ENCODE data around the gene BSPRY.
"Not testable (repeated sequence)": the region's sequence is repeated elsewhere in the genome, so short reads cannot be mapped to it uniquely, and the experiment has no call there.

The BSPRY gene

DNA sequence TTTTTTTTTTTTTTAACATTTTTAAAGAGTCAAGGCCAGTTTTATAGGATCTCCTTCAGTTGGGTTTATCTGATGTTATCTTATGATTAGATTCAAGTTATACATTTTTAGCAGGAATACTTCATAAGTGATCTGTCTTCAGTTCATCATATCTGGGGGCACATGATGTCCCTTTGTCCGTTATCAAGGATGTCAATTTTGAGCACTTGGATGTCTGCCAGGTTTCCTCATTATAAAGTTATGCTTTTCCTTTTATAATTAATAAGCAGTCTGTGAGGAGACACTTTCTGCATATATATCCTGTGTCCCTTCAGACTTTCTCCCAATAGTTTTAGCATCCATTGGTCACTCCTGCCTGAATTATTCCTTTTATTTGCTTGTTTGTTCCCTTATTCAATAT, 15.6 kb downstream of the BSPRY start:
- no peaks in the 10 kb centered on the region for H3K36me3 ChIP-seq (ENCODE audit: low read length)
- TF ChIP-seq, protein P1, sequence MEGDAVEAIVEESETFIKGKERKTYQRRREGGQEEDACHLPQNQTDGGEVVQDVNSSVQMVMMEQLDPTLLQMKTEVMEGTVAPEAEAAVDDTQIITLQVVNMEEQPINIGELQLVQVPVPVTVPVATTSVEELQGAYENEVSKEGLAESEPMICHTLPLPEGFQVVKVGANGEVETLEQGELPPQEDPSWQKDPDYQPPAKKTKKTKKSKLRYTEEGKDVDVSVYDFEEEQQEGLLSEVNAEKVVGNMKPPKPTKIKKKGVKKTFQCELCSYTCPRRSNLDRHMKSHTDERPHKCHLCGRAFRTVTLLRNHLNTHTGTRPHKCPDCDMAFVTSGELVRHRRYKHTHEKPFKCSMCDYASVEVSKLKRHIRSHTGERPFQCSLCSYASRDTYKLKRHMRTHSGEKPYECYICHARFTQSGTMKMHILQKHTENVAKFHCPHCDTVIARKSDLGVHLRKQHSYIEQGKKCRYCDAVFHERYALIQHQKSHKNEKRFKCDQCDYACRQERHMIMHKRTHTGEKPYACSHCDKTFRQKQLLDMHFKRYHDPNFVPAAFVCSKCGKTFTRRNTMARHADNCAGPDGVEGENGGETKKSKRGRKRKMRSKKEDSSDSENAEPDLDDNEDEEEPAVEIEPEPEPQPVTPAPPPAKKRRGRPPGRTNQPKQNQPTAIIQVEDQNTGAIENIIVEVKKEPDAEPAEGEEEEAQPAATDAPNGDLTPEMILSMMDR (IDR thresholded peaks at IDR 0.05; ENCODE audit: insufficient read depth, low read length, poor library complexity, severe bottlenecking) = no peak
- TF ChIP-seq EZH2phosphoT487 (conservative IDR thresholded peaks at IDR 0.05; ENCODE audit: low read length) = no peak

DNA sequence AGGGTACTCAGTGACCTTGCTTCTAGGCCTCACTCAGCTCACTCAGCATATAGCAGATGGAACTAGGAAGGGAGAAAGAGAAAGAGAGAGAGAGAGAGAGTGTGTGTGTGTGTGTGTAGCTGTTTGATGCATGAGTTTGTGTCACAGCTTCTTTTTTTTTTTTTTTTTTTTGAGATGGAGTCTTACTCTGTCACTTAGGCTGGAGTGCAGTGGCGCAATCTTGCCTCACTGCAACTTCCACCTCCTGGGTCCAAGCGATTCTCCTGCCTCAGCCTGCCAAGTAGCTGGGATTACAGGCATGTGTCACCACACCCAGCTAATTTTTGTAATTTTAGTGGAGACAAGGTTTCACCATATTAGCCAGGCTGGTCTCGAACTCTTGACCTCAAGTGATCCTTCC, 16.3 kb downstream of the BSPRY start:
- not testable (repeated sequence) for H3K27me3 ChIP-seq (ENCODE audit: low read length); H3K36me3 ChIP-seq (ENCODE audit: low read length); H2AFZ ChIP-seq (ENCODE audit: low read depth, low read length, severe bottlenecking); H3K79me2 ChIP-seq (ENCODE audit: insufficient read depth, low read length); H3K9me3 ChIP-seq (ENCODE audit: insufficient read depth, low read length); H3K27ac ChIP-seq (ENCODE audit: low read depth, low read length); H3K9me2 ChIP-seq (replicated peaks; ENCODE audit: insufficient read depth, low read length); H3F3A ChIP-seq (ENCODE audit: insufficient read depth); H3K4me2 ChIP-seq (ENCODE audit: low read depth, low read length, poor library complexity, severe bottlenecking); H3K9ac ChIP-seq (ENCODE audit: low read length); H4K20me1 ChIP-seq (ENCODE audit: low read depth, low read length); H3K4me3 ChIP-seq (ENCODE audit: insufficient read depth, low read length, poor library complexity, severe bottlenecking)

More for the DNA sequence above, 15.6 kb downstream of the BSPRY start:
- no peaks in the 10 kb centered on the region for H3K9me3 ChIP-seq (ENCODE audit: insufficient read depth, low read length)
- H3F3A ChIP-seq (ENCODE audit: insufficient read depth) = no peaks in the 10 kb centered on the region
- H3K9me2 ChIP-seq (replicated peaks; ENCODE audit: insufficient read depth, low read length) = no peaks in the 10 kb centered on the region
- H3K9ac ChIP-seq (ENCODE audit: low read length) = no peak overlapping the region
- H2AFZ ChIP-seq (ENCODE audit: low read depth, low read length, severe bottlenecking) = no peak overlapping the region
- no peaks in the 10 kb centered on the region for H4K20me1 ChIP-seq (ENCODE audit: low read depth, low read length)
- no peak overlapping the region for H3K4me3 ChIP-seq (ENCODE audit: insufficient read depth, low read length, poor library complexity, severe bottlenecking)
- no peaks in the 10 kb centered on the region for H3K79me2 ChIP-seq (ENCODE audit: insufficient read depth, low read length)
- no peaks in the 10 kb centered on the region for H3K27me3 ChIP-seq (ENCODE audit: low read length)
- H3K4me2 ChIP-seq (ENCODE audit: low read depth, low read length, poor library complexity, severe bottlenecking) = no peak overlapping the region
- H3K27ac ChIP-seq (ENCODE audit: low read depth, low read length) = no peak overlapping the region

DNA sequence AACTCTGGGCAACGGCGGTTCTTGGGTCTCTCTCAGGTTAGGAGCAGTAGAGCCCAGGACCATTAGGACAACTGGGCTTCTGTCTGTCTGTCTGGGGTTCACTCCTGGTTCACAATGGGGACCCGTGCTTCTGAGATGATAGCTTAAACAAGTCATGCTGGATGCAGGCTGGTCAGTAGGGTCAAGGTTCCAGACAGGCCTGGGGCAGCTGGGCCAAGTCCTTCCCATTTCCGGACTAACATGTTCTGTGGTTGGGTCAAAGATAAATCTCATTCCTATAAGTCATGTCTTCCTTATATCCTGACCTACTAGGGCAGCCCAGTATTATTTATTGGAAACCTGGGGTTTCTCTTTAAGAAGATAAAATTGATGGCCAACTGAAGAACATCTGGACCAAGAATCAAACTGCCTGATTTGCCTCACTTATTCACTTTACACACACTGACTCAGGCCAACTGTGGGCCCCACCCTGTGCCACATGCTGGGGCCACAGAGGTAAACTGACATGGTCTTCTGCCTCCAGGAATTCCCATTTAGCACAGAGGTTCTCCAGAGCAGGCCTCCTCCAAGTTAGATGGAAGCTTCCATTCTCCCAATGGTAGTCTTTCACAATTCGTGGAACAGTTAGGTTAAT, 19.1 kb downstream of the BSPRY start:
- Histone ChIP-seq H3K36me3 (ENCODE audit: low read length) (no peaks in the 10 kb centered on the region), H3K9ac (ENCODE audit: low read length) (no peak overlapping the region), H3K27ac (ENCODE audit: low read depth, low read length) (no peak overlapping the region), H4K20me1 (ENCODE audit: low read depth, low read length) (no peaks in the 10 kb centered on the region), H3K9me2 (replicated peaks; ENCODE audit: insufficient read depth, low read length) (no peaks in the 10 kb centered on the region), H3K27me3 (ENCODE audit: low read length) (no peaks in the 10 kb centered on the region), H2AFZ (ENCODE audit: low read depth, low read length, severe bottlenecking) (no peak overlapping the region), H3K4me3 (ENCODE audit: insufficient read depth, low read length, poor library complexity, severe bottlenecking) (no peak overlapping the region), H3F3A (ENCODE audit: insufficient read depth) (no peaks in the 10 kb centered on the region), H3K79me2 (ENCODE audit: insufficient read depth, low read length) (no peaks in the 10 kb centered on the region), H3K9me3 (ENCODE audit: insufficient read depth, low read length) (no peaks in the 10 kb centered on the region), H3K4me2 (ENCODE audit: low read depth, low read length, poor library complexity, severe bottlenecking) (no peak overlapping the region)
- TF ChIP-seq EZH2phosphoT487 (conservative IDR thresholded peaks at IDR 0.05; ENCODE audit: low read length) = no peak
- TF ChIP-seq, protein P1 (IDR thresholded peaks at IDR 0.05; ENCODE audit: insufficient read depth, low read length, poor library complexity, severe bottlenecking) = no peak

DNA sequence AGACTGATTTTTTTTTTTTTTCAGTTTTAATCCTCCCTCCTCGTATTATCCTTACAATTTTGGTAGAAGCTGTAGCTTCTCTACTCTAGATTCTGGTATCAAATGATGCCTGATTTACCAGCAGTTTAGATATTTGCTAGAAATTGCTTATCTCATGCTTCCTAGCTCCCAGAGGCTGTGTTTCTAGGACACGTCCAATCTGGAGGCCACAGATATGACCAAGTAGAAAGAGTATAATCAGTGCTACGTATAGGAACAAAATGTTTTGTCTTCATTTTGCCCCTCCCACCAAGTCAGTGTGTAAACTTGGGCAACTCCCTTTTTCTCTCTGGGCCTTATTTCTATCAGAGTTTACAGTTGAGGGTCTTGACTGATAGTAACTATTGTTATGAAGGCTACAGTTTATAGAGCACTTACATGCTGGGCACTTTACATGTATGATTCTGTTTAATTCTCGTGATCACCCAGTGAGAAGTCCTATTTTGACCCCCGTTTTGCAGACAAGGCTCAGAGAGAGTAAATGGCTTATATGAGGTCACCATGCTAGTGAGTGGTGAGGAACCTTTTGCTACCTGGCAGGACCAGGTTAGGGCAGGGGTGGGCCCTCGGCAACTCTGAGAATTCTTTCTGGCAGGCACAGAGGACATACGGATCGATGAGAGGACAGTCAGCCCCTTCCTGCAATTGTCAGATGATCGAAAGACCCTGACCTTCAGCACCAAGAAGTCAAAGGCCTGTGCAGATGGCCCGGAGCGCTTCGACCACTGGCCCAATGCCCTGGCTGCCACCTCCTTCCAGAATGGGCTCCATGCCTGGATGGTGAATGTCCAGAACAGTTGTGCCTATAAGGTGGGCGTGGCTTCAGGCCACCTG, 19.9 kb downstream of the BSPRY start:
- no peaks in the 10 kb centered on the region for H3F3A ChIP-seq (ENCODE audit: insufficient read depth)

More for the DNA sequence above, 19.9 kb downstream of the BSPRY start:
- H2AFZ ChIP-seq (ENCODE audit: low read depth, low read length, severe bottlenecking) = no peak overlapping the region
- TF ChIP-seq, protein P1 (IDR thresholded peaks at IDR 0.05; ENCODE audit: insufficient read depth, low read length, poor library complexity, severe bottlenecking) = no peak
- TF ChIP-seq EZH2phosphoT487 (conservative IDR thresholded peaks at IDR 0.05; ENCODE audit: low read length) = no peak
- no peaks in the 10 kb centered on the region for H4K20me1 ChIP-seq (ENCODE audit: low read depth, low read length)
- no peaks in the 10 kb centered on the region for H3K9me3 ChIP-seq (ENCODE audit: insufficient read depth, low read length)
- H3K27me3 ChIP-seq (ENCODE audit: low read length) = no peaks in the 10 kb centered on the region
- no peak overlapping the region for H3K9ac ChIP-seq (ENCODE audit: low read length)
- H3K36me3 ChIP-seq (ENCODE audit: low read length) = no peaks in the 10 kb centered on the region
- no peak overlapping the region for H3K4me2 ChIP-seq (ENCODE audit: low read depth, low read length, poor library complexity, severe bottlenecking)
- H3K4me3 ChIP-seq (ENCODE audit: insufficient read depth, low read length, poor library complexity, severe bottlenecking) = no peak overlapping the region
- no peak overlapping the region for H3K27ac ChIP-seq (ENCODE audit: low read depth, low read length)
- no peaks in the 10 kb centered on the region for H3K79me2 ChIP-seq (ENCODE audit: insufficient read depth, low read length)
- H3K9me2 ChIP-seq (replicated peaks; ENCODE audit: insufficient read depth, low read length) = no peaks in the 10 kb centered on the region

All from SU-DHL-6 (cell line).